Neural progenitor cell (in vitro differentiated cells): Measurements from ENCODE around the gene OR11G2. TPM values are rescaled to one million over a fixed set of nuclear protein-coding genes. Genes with fewer than 3 reads are reported as not detected.
"Not testable (repeated sequence)": the region's sequence is repeated elsewhere in the genome, so short reads cannot be mapped to it uniquely, and the experiment has no call there.

Source experiments
- DNase-seq: peaks from one replicate; pipeline ENCODE4 v3.0.0-alpha.2; 2016; ENCODE audit warnings: low spot score
- H2AFZ ChIP-seq: fragments of 200-600 bp; sonication (generic); replicated peaks from 2 replicates; pipeline ENCODE4 v1.6.1; 2016; ENCODE audit warnings: antibody characterized with exemption
- H3F3A ChIP-seq: fragments of 200-600 bp; sonication (generic); 2 replicates; pipeline ENCODE4 v1.6.1; 2016; ENCODE audit warnings: antibody characterized with exemption, low read depth
- H3K27ac ChIP-seq: fragments of 200-600 bp; sonication (generic); 2 replicates; pipeline ENCODE4 v1.5.1; 2016; ENCODE audit warnings: mild to moderate bottlenecking
- H3K27me3 ChIP-seq: fragments of 200-600 bp; sonication (generic); 2 replicates; pipeline ENCODE4 v1.6.1; 2016; ENCODE audit warnings: mild to moderate bottlenecking, moderate library complexity
- H3K36me3 ChIP-seq: fragments of 200-600 bp; sonication (generic); 2 replicates; pipeline ENCODE4 v1.5.1; 2016
- H3K4me1 ChIP-seq: fragments of 200-600 bp; sonication (generic); 2 replicates; pipeline ENCODE4 v1.6.1; 2016; ENCODE audit warnings: mixed run types
- H3K4me2 ChIP-seq: fragments of 200-600 bp; sonication (generic); 2 replicates; pipeline ENCODE4 v1.6.1; 2016
- H3K4me3 ChIP-seq: fragments of 200-600 bp; sonication (generic); 2 replicates; pipeline ENCODE4 v1.5.1; 2016
- H3K79me2 ChIP-seq: fragments of 200-600 bp; sonication (generic); 2 replicates; pipeline ENCODE4 v1.6.1; 2016; ENCODE audit warnings: low read depth
- H3K9ac ChIP-seq: fragments of 200-600 bp; sonication (generic); 2 replicates; pipeline ENCODE4 v1.6.1; 2016
- H3K9me3 ChIP-seq: fragments of 200-600 bp; sonication (generic); 2 replicates; pipeline ENCODE4 v1.5.1; 2016; ENCODE audit warnings: low read depth
- H4K20me1 ChIP-seq: fragments of 200-600 bp; sonication (generic); 2 replicates; pipeline ENCODE4 v1.6.1; 2016; ENCODE audit warnings: low read depth
- H3K27ac Mint-ChIP-seq: 3 replicates; pipeline ENCODE4 v1.8.0; 2021; ENCODE audit warnings: mixed read lengths
- H3K27me3 Mint-ChIP-seq: 2 replicates; pipeline ENCODE4 v1.8.0; 2022; ENCODE audit warnings: low read depth, mild to moderate bottlenecking, inconsistent platforms, moderate library complexity, mixed read lengths; ENCODE audit not compliant: insufficient read depth
- H3K36me3 Mint-ChIP-seq: 3 replicates; pipeline ENCODE4 v1.8.0; 2021; ENCODE audit warnings: mixed read lengths
- H3K4me1 Mint-ChIP-seq: 3 replicates; pipeline ENCODE4 v1.8.0; 2021; ENCODE audit warnings: mixed read lengths
- H3K4me3 Mint-ChIP-seq: 3 replicates; pipeline ENCODE4 v1.8.0; 2021; ENCODE audit warnings: mild to moderate bottlenecking, moderate library complexity, mixed read lengths
- H3K9me3 Mint-ChIP-seq: 3 replicates; pipeline ENCODE4 v1.8.0; 2020; ENCODE audit warnings: mixed read lengths
- CTCF ChIP-seq: fragments of 200-600 bp; sonication (generic); IDR thresholded peaks from 2 replicates; pipeline ENCODE4 v1.5.1; 2017; ENCODE audit warnings: antibody characterized with exemption, mild to moderate bottlenecking
- EZH2 ChIP-seq: fragments of 200-600 bp; sonication (generic); IDR thresholded peaks from 2 replicates; pipeline ENCODE4 v1.6.1; 2017; ENCODE audit warnings: antibody characterized with exemption, mild to moderate bottlenecking, moderate library complexity
- EZH2phosphoT487 ChIP-seq: fragments of 200-600 bp; sonication (generic); IDR thresholded peaks from 2 replicates; pipeline ENCODE4 v1.6.1; 2017; ENCODE audit warnings: antibody characterized with exemption
- small RNA-seq: library from RNA; depleted of rRNA; stranded (forward); fragments of <200 nt; gene quantifications from one replicate; pipeline ENCODE3, GENCODE V24; 2015
- total RNA-seq: library from RNA; depleted of rRNA; stranded (reverse); fragments of >200 nt; gene quantifications from 2 replicates; pipeline ENCODE4 v1.2.3, GENCODE V29; 2015; ENCODE audit warnings: low replicate concordance

The OR11G2 gene
- total RNA-seq, 1 donor from 2014 or later: not detected

DNA sequence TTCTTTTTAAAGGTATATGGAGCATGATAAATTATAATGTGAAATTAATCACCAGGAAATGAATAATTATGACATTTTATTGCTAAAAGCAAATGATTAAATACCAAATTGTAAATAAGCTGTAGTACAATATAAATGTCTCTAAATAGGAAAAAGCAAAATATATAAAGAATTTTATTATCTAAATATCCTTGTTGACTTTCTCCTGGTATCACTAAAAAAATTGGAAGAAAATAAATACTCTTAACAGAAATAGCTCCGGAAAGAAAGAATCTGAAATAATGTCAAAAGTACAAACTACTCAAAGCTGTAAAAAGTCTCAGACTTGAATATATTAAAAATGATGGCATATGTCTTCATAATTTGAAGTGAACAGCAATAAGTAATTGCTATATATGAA, 38.0 kb downstream of the OR11G2 start, which contains the start of gene OR11H7:
OR11H7 (plus strand) TSS at position 301 of the 400 bp plus-strand sequence.
- Mint-ChIP-seq H3K27ac (no peak within 1 kb of the TSS), H3K4me1 (no peaks in the 10 kb centered on the region), H3K27me3 (peaks cover 11% of the 10 kb centered on the region), H3K9me3 (peaks cover 17% of the 10 kb centered on the region), H3K36me3 (no peaks in the 10 kb centered on the region), H3K4me3 (no peak within 1 kb of the TSS)
- no peak for DNase-seq
- H3F3A ChIP-seq: no peaks in the 10 kb centered on the region
- H3K9ac ChIP-seq: no peak within 1 kb of the TSS
- H3K27me3 ChIP-seq: no peaks in the 10 kb centered on the region
- TF ChIP-seq EZH2 (no peak), EZH2phosphoT487 (no peak), CTCF (no peak)
- H4K20me1 ChIP-seq: no peaks in the 10 kb centered on the region
- H3K36me3 ChIP-seq: no peaks in the 10 kb centered on the region
- no peak within 1 kb of the TSS for H3K4me2 ChIP-seq
- no peak within 1 kb of the TSS for H3K4me3 ChIP-seq
- no peaks in the 10 kb centered on the region for H3K79me2 ChIP-seq
- H3K9me3 ChIP-seq: peaks cover 46% of the 10 kb centered on the region
- H3K4me1 ChIP-seq: no peaks in the 10 kb centered on the region
- no peak within 1 kb of the TSS for H2AFZ ChIP-seq
- H3K27ac ChIP-seq: no peak within 1 kb of the TSS

GRCh38 chr14:20235415-20235814, 44.7 kb downstream of the OR11G2 start:
- H3K4me3 Mint-ChIP-seq, H3K4me1 ChIP-seq, H3K4me1 Mint-ChIP-seq, H3K27me3 ChIP-seq, H2AFZ ChIP-seq, H3K79me2 ChIP-seq, DNase-seq, H3K4me2 ChIP-seq, H3K36me3 Mint-ChIP-seq, H3K27me3 Mint-ChIP-seq, H3K36me3 ChIP-seq, H3K9ac ChIP-seq, H3K4me3 ChIP-seq, H4K20me1 ChIP-seq, H3K27ac Mint-ChIP-seq, H3K9me3 Mint-ChIP-seq, H3K27ac ChIP-seq, H3K9me3 ChIP-seq: not testable (repeated sequence)
- H3F3A ChIP-seq: peaks cover 16% of the 10 kb centered on the region

- peaks cover 42% of the 10 kb centered on the region for H3K9me3 ChIP-seq
- Mint-ChIP-seq H3K27ac (no peak overlapping the region), H3K9me3 (peaks cover 11% of the 10 kb centered on the region), H3K4me3 (no peak overlapping the region), H3K4me1 (no peaks in the 10 kb centered on the region), H3K27me3 (no peaks in the 10 kb centered on the region), H3K36me3 (no peaks in the 10 kb centered on the region)
- H3K27me3 ChIP-seq: no peaks in the 10 kb centered on the region
- H3K4me2 ChIP-seq: no peak overlapping the region
- H2AFZ ChIP-seq: no peak overlapping the region
- no peak overlapping the region for H3K4me3 ChIP-seq
- DNase-seq: no peak
- H3K9ac ChIP-seq: no peak overlapping the region
- H3F3A ChIP-seq: no peaks in the 10 kb centered on the region
- H3K36me3 ChIP-seq: no peaks in the 10 kb centered on the region
- H3K79me2 ChIP-seq: no peaks in the 10 kb centered on the region
- no peaks in the 10 kb centered on the region for H4K20me1 ChIP-seq
- no peak overlapping the region for H3K27ac ChIP-seq
- TF ChIP-seq EZH2phosphoT487 (no peak), CTCF (peak; percentile 17)
- no peaks in the 10 kb centered on the region for H3K4me1 ChIP-seq
These were observed 57.0 kb downstream of the OR11G2 start for GRCh38 chr14:20247646-20248246.

Small RNA genes within 50 kb of the gene (small RNA-seq; reads per million reads assigned to genes)
- not detected for gene GTF2IP22

Other genes with a start within 250 kb of the OR11G2 start
- gene OR4K15, start 215.3 kb upstream of the OR11G2 start, total RNA-seq: not detected in 2 replicates
- not detected in 2 replicates for gene OR4Q2, start 188.7 kb upstream of the OR11G2 start, total RNA-seq
- not detected in 2 replicates for gene OR4K14, start 171.6 kb upstream of the OR11G2 start, total RNA-seq
- gene OR4K13, start 154.9 kb upstream of the OR11G2 start, total RNA-seq: not detected in 2 replicates
- gene OR4L1, start 130.9 kb upstream of the OR11G2 start, total RNA-seq: not detected in 2 replicates
- not detected in 2 replicates for gene OR4K17, start 80.2 kb upstream of the OR11G2 start, total RNA-seq
- not detected in 2 replicates for gene OR4N5, start 52.1 kb upstream of the OR11G2 start, total RNA-seq
- not detected in 2 replicates for gene OR11H6, start 32.8 kb downstream of the OR11G2 start, total RNA-seq
- gene OR11H7, start 38.1 kb downstream of the OR11G2 start, total RNA-seq: not detected in 2 replicates
- not detected in 2 replicates for gene OR11H4, start 48.4 kb downstream of the OR11G2 start, total RNA-seq
- 15.1 and 15.3 TPM in 2 replicates for gene TTC5, start 115.1 kb downstream of the OR11G2 start, total RNA-seq
- 218 and 279 TPM in 2 replicates for gene CCNB1IP1, start 142.4 kb downstream of the OR11G2 start, total RNA-seq
- gene PARP2, start 152.7 kb downstream of the OR11G2 start, total RNA-seq: 33.2 and 47.2 TPM in 2 replicates
- gene TEP1, start 222.6 kb downstream of the OR11G2 start, total RNA-seq: 10.9 and 19.8 TPM in 2 replicates
- 0.22 TPM in 1 of 2 replicates, not detected in the other for gene KLHL33, start 245.3 kb downstream of the OR11G2 start, total RNA-seq